Gastroesophageal sphincter (tissue), 4 donors: ENCODE results near the gene MROH2A. TPM values are rescaled to one million over a fixed set of nuclear protein-coding genes. Genes with fewer than 3 reads are reported as not detected.

Experiments
- ATAC-seq: fragments of 150-250 bp; one replicate; pipeline ENCODE4 v1.9.1; 2016; ENCODE audit warnings: mild to moderate bottlenecking, moderate library complexity
- H3K27ac ChIP-seq, 4 donors: fragments of 200-600 bp; sonication (generic) in 3 of 4; 1 replicate in 3 of 4; 2 replicates in 1 of 4; pipeline ENCODE4 v1.5.1; 2016 to 2019
- H3K27me3 ChIP-seq: fragments of 200-600 bp; sonication (generic); one replicate; pipeline ENCODE4 v1.5.1; 2019
- H3K36me3 ChIP-seq, 2 donors: fragments of 200-600 bp; sonication (generic); one replicate each; pipeline ENCODE4 v1.5.1; 2019; ENCODE audit warnings: control low read depth in 1 of 2
- H3K4me1 ChIP-seq, 3 donors: fragments of 200-600 bp; sonication (generic); 1 replicate in 2 of 3; 2 replicates in 1 of 3; pipeline ENCODE4 v1.5.1; 2016 to 2019; ENCODE audit warnings: control low read depth in 2 of 3
- H3K4me3 ChIP-seq, 2 donors: fragments of 200-600 bp; sonication (generic); one replicate each; pipeline ENCODE4 v1.5.1; 2019; ENCODE audit warnings: mild to moderate bottlenecking in 1 of 2, moderate library complexity in 1 of 2
- H3K9me3 ChIP-seq, 3 donors: fragments of 200-600 bp; sonication (generic); one replicate each; pipeline ENCODE4 v1.5.1; 2017 to 2019; ENCODE audit warnings: control low read depth in 2 of 3
- CTCF ChIP-seq, 4 experiments: fragments of 200-600 bp in 2 of 4; fragments of 450-650 bp in 2 of 4; sonication (generic) in 1 of 4; IDR thresholded peaks; one replicate each; pipeline ENCODE4 v1.5.1; 2017 to 2019; ENCODE audit warnings: antibody characterized with exemption in 4 of 4, mild to moderate bottlenecking in 2 of 4, moderate library complexity in 2 of 4
- EP300 ChIP-seq: sonication (generic); formaldehyde crosslinking; IDR thresholded peaks from one replicate; pipeline ENCODE4 v1.6.1; 2017; ENCODE audit warnings: antibody characterized with exemption, mild to moderate bottlenecking
- POLR2A ChIP-seq, 2 donors: fragments of 450-650 bp; IDR thresholded peaks; one replicate each; pipeline ENCODE4 v1.6.1; 2017; ENCODE audit warnings: antibody characterized with exemption in 2 of 2, mild to moderate bottlenecking in 2 of 2, moderate library complexity in 1 of 2
- POLR2AphosphoS5 ChIP-seq: sonication (generic); formaldehyde crosslinking; IDR thresholded peaks from one replicate; pipeline ENCODE4 v1.6.1; 2017; ENCODE audit warnings: antibody characterized with exemption
- WGBS, 2 donors: methylation state at CpG; one replicate each; pipeline ENCODE4 v1.1.5; 2018; ENCODE audit warnings: low coverage in 1 of 2; 5-methylcytosine and 5-hydroxymethylcytosine counted together
- total RNA-seq, 4 donors: library from RNA; depleted of rRNA; stranded (reverse); fragments of >200 nt; gene quantifications; one replicate each; pipeline ENCODE4 v1.1.0, GENCODE V29; 2016

MROH2A gene
- total RNA-seq, 4 donors from 2014 or later, result not detected

DNA sequence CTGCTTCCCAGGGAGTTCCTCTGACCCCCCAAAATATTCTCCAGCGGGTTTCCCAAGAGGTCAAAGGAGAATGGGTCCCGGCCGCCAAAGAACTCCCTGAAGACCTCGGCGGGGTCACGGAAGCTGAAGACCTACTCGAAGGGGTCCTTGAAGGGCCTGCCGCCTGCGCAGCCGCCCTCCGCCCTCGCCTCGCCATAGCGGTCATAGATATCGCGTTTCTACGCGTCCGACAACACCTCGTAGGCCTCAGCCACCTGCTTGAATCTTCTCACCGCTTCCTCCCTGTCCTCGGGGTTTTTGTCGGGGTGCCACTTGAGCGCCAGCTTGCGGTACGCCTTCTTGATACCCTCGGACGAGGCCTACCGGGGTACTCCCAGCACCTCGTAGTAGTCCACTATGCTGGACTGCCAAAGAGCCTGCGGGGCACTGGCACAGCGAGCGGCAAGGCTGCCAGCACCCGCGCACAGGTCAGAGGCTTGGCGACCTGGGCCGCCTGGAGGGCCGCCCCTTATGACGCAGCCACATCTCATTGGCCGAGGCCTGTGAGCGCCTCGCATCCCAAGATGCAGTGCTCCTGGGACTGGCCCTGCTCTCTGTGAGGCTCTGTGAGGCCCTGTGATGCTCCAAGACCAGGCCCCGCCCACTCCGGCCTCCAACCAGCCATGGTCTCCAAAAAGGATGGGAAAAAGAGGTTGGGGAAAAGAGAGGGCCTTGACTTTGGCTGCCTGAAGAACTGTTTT is 23.1 kb upstream of the MROH2A start:
- Histone ChIP-seq H3K36me3 (no peaks in the 10 kb centered on the region), H3K27ac (no peak overlapping the region), H3K27me3 (no peaks in the 10 kb centered on the region), H3K9me3 (no peaks in the 10 kb centered on the region), H3K4me1 (no peaks in the 10 kb centered on the region), H3K4me3 (no peak overlapping the region)
- 88 to 97% methylated on average over 6 to 18 of the region's 44 CpGs for WGBS, 2 donors
- no peak for ATAC-seq
- TF ChIP-seq EP300 (no peak), CTCF (IDR thresholded peaks at IDR 0.05) (no peak), POLR2AphosphoS5 (no peak), POLR2A (IDR thresholded peaks at IDR 0.05) (no peak)

GRCh38 chr2:233756429-233757081 is 21.6 kb upstream of the MROH2A start:
- 65 to 76% methylated on average over 5 to 7 of the region's 7 CpGs for whole genome bisulfite sequencing, 2 donors
- H3K9me3 ChIP-seq, result no peaks in the 10 kb centered on the region
- no peak for ATAC-seq
- H3K27me3 ChIP-seq, result no peaks in the 10 kb centered on the region
- no peak overlapping the region for H3K27ac ChIP-seq
- TF ChIP-seq POLR2A (IDR thresholded peaks at IDR 0.05) (no peak), POLR2AphosphoS5 (no peak), EP300 (no peak), CTCF (IDR thresholded peaks at IDR 0.05) (no peak)
- no peak overlapping the region for H3K4me3 ChIP-seq
- no peaks in the 10 kb centered on the region for H3K36me3 ChIP-seq
- H3K4me1 ChIP-seq, result no peaks in the 10 kb centered on the region

- H3K9me3 ChIP-seq, result no peaks in the 10 kb centered on the region
- ATAC-seq, result no peak
- H3K36me3 ChIP-seq, result no peaks in the 10 kb centered on the region
- H3K4me1 ChIP-seq, result no peaks in the 10 kb centered on the region
- no peak overlapping the region for H3K4me3 ChIP-seq
- no peak for TF ChIP-seq CTCF (IDR thresholded peaks at IDR 0.05)
- no peak for TF ChIP-seq EP300
- TF ChIP-seq POLR2AphosphoS5, result no peak
- TF ChIP-seq POLR2A (IDR thresholded peaks at IDR 0.05), result no peak
- no peaks in the 10 kb centered on the region for H3K27me3 ChIP-seq
- H3K27ac ChIP-seq, result no peak overlapping the region
Observed at GRCh38 chr2:233758141-233758540, 20.0 kb upstream of the MROH2A start.

- Histone ChIP-seq H3K27me3 (no peaks in the 10 kb centered on the region), H3K27ac (no peak overlapping the region), H3K4me1 (no peaks in the 10 kb centered on the region), H3K9me3 (no peaks in the 10 kb centered on the region), H3K4me3 (no peak overlapping the region), H3K36me3 (no peaks in the 10 kb centered on the region)
- 85% methylated on average over 2 of the region's 2 CpGs; no CpG with 5 or more reads in 1 of the 2 donors for WGBS, 2 donors
- TF ChIP-seq POLR2AphosphoS5, result no peak
- TF ChIP-seq CTCF (IDR thresholded peaks at IDR 0.05), result no peak
- no peak for TF ChIP-seq POLR2A (IDR thresholded peaks at IDR 0.05)
- TF ChIP-seq EP300, result no peak
- no peak for ATAC-seq
Observed at GRCh38 chr2:233758849-233759248, 19.3 kb upstream of the MROH2A start.

DNA sequence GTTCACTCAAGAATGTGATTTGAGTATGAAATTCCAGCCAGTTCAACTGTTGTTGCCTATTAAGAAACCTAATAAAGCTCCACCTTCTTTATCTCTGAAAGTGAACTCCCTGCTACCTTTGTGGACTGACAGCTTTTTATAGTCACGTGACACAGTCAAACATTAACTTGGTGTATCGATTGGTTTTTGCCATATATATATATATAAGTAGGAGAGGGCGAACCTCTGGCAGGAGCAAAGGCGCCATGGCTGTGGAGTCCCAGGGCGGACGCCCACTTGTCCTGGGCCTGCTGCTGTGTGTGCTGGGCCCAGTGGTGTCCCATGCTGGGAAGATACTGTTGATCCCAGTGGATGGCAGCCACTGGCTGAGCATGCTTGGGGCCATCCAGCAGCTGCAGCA is 18.1 kb upstream of the MROH2A start, which contains the start of gene UGT1A1:
Gene UGT1A1 (plus strand): TSS at position 228 of the 400 bp plus-strand sequence. CDS start 18 bp downstream, at position 246.
- TF ChIP-seq POLR2A (IDR thresholded peaks at IDR 0.05), result no peak
- no peak for TF ChIP-seq EP300
- no peak for TF ChIP-seq CTCF (IDR thresholded peaks at IDR 0.05)
- no peak for TF ChIP-seq POLR2AphosphoS5
- Histone ChIP-seq H3K4me1 (no peaks in the 10 kb centered on the region), H3K36me3 (no peaks in the 10 kb centered on the region), H3K27me3 (peaks cover 9% of the 10 kb centered on the region), H3K9me3 (no peaks in the 10 kb centered on the region), H3K4me3 (no peak within 1 kb of the TSS), H3K27ac (no peak within 1 kb of the TSS)
- no peak for ATAC-seq
- 97 to 100% methylated on average over 1 to 6 of the region's 6 CpGs for WGBS, 2 donors
